ENCODE results near the gene CAMK2N1.
"Not testable (repeated sequence)": the region's sequence is repeated elsewhere in the genome, so short reads cannot be mapped to it uniquely, and the experiment has no call there.

GRCh38 chr1:20519609-20520262 lies 33.7 kb upstream of the CAMK2N1 start:
- not testable (repeated sequence) for TF ChIP-seq CTCF, PBX3 (IDR thresholded peaks at IDR 0.05)

All from A549 (cell line).